IMR-90 (cell line): ENCODE data around the gene CAPN7. TPM values are rescaled to one million over a fixed set of nuclear protein-coding genes. Genes with fewer than 3 reads are reported as not detected.

Experiments
- ATAC-seq: fragments of 200-7000 bp; cut with Tn5 transposase; 2 replicates; pipeline ENCODE4 v1.9.1; 2020; ENCODE audit warnings: low read depth, mild to moderate bottlenecking, moderate library complexity
- BruUV-seq: library from RNA; stranded (reverse); fragments of 400-500 nt; replicated peaks from 2 replicates; lab custom pipeline; 2021; lab: Mats Ljungman, UMichigan
- CTCF ChIA-PET: fragments of 300-600 bp; formaldehyde crosslinking; extraction: SDS; loops from one replicate; lab custom pipeline; 2021; ENCODE audit warnings: antibody characterized with exemption; lab: Yijun Ruan, JAX
- POLR2A ChIA-PET: fragments of 300-600 bp; sonication (Branson Sonifier 250); formaldehyde crosslinking; loops from one replicate; lab custom pipeline; 2022; ENCODE audit warnings: antibody characterized with exemption; ENCODE audit not compliant: unreplicated experiment; lab: Charles Lee
- DNase-seq: peaks from one replicate; pipeline ENCODE4 v3.0.0; 2013
- H2AFZ ChIP-seq: replicated peaks from 2 replicates; pipeline ENCODE3; 2013; ENCODE audit warnings: low read length, mild to moderate bottlenecking; ENCODE audit not compliant: poor library complexity
- H2AK5ac ChIP-seq: 2 replicates; pipeline ENCODE4 v1.6.1; 2013; ENCODE audit warnings: low read depth, low read length, inconsistent platforms
- H2AK9ac ChIP-seq: replicated peaks from 2 replicates; pipeline ENCODE3; 2013; ENCODE audit warnings: mild to moderate bottlenecking, low read depth, low read length, moderate library complexity; ENCODE audit not compliant: poor library complexity
- H2BK120ac ChIP-seq: 2 replicates; pipeline ENCODE4 v1.6.1; 2013; ENCODE audit warnings: low read depth, low read length, inconsistent platforms
- H2BK15ac ChIP-seq: 3 replicates; pipeline ENCODE4 v1.6.1; 2013; ENCODE audit warnings: low read depth, low read length, inconsistent platforms
- H2BK20ac ChIP-seq: 2 replicates; pipeline ENCODE4 v1.6.1; 2013; ENCODE audit warnings: low read depth, mild to moderate bottlenecking, inconsistent platforms, low read length, moderate library complexity
- H2BK5ac ChIP-seq: 2 replicates; pipeline ENCODE4 v1.6.1; 2013; ENCODE audit warnings: mild to moderate bottlenecking, low read depth, low read length, inconsistent platforms; ENCODE audit not compliant: poor library complexity, severe bottlenecking
- H3K14ac ChIP-seq: replicated peaks from 2 replicates; pipeline ENCODE4 v1.6.1; 2013; ENCODE audit warnings: low read depth, low read length, inconsistent platforms
- H3K18ac ChIP-seq: 2 replicates; pipeline ENCODE4 v1.6.1; 2013; ENCODE audit warnings: low read depth, low read length, control low read depth
- H3K23ac ChIP-seq: 2 replicates; pipeline ENCODE4 v1.6.1; 2013; ENCODE audit warnings: low read depth, low read length, inconsistent platforms
- H3K27ac ChIP-seq: 2 replicates; pipeline ENCODE4 v1.5.1; 2013; ENCODE audit warnings: mild to moderate bottlenecking, control low read depth, low read length; ENCODE audit not compliant: insufficient read depth
- H3K27me3 ChIP-seq: 2 replicates; pipeline ENCODE4 v1.6.1; 2013; ENCODE audit warnings: low read length; ENCODE audit not compliant: control insufficient read depth, insufficient read depth
- H3K36me3 ChIP-seq: 2 replicates; pipeline ENCODE4 v1.6.1; 2013; ENCODE audit warnings: low read length, mixed read lengths; ENCODE audit not compliant: control insufficient read depth, insufficient read depth
- H3K4ac ChIP-seq: 2 replicates; pipeline ENCODE4 v1.6.1; 2013; ENCODE audit warnings: low read depth, low read length, inconsistent platforms
- H3K4me1 ChIP-seq: 2 replicates; pipeline ENCODE4 v1.6.1; 2013; ENCODE audit warnings: low read length, mixed read lengths; ENCODE audit not compliant: control insufficient read depth, insufficient read depth
- H3K4me2 ChIP-seq: 2 replicates; pipeline ENCODE4 v1.6.1; 2013; ENCODE audit warnings: low read depth, mild to moderate bottlenecking, control low read depth, low read length, moderate library complexity
- H3K4me3 ChIP-seq: 2 replicates; pipeline ENCODE4 v1.5.1; 2013; ENCODE audit warnings: low read depth, mild to moderate bottlenecking, control low read depth, low read length, moderate library complexity; ENCODE audit not compliant: insufficient read depth
- H3K56ac ChIP-seq: 2 replicates; pipeline ENCODE4 v1.6.1; 2013; ENCODE audit warnings: low read length, inconsistent platforms; ENCODE audit not compliant: insufficient read depth; ENCODE audit errors: extremely low read depth
- H3K79me1 ChIP-seq, 2 experiments: 2 replicates each; pipeline ENCODE4 v1.6.1; 2013; ENCODE audit warnings: low read length in 2 of 2, inconsistent platforms in 1 of 2, low read depth in 1 of 2
- H3K9ac ChIP-seq: 2 replicates; pipeline ENCODE4 v1.6.1; 2013; ENCODE audit warnings: low read depth, low read length, control low read depth
- H3K9me1 ChIP-seq: 2 replicates; pipeline ENCODE4 v1.6.1; 2013; ENCODE audit warnings: low read length, inconsistent platforms; ENCODE audit not compliant: insufficient read depth
- H3K9me3 ChIP-seq: 2 replicates; pipeline ENCODE4 v1.6.1; 2013; ENCODE audit warnings: low read length; ENCODE audit not compliant: control insufficient read depth, insufficient read depth
- H4K20me1 ChIP-seq: 2 replicates; pipeline ENCODE4 v1.6.1; 2013; ENCODE audit warnings: low read length, inconsistent platforms; ENCODE audit not compliant: insufficient read depth
- H4K5ac ChIP-seq: 2 replicates; pipeline ENCODE4 v1.6.1; 2013; ENCODE audit warnings: mild to moderate bottlenecking, low read depth, low read length, control low read depth
- H4K8ac ChIP-seq, 2 experiments: 2 replicates each; pipeline ENCODE4 v1.6.1; 2013; ENCODE audit warnings: low read depth in 2 of 2, low read length in 2 of 2, control low read depth in 1 of 2, inconsistent platforms in 1 of 2
- H4K91ac ChIP-seq: 2 replicates; pipeline ENCODE4 v1.6.1; 2013; ENCODE audit warnings: low read depth, low read length, inconsistent platforms; ENCODE audit not compliant: insufficient read depth
- BHLHE40 ChIP-seq: fragments of 150-350 bp; IDR thresholded peaks from 2 replicates; pipeline ENCODE4 v1.6.1; 2016; ENCODE audit warnings: mild to moderate bottlenecking, low read depth, low read length
- CEBPB ChIP-seq: IDR thresholded peaks from 2 replicates; pipeline ENCODE4 v1.6.1; 2012; ENCODE audit warnings: low read depth, low read length, improper control_type of control experiment
- CHD1 ChIP-seq: IDR thresholded peaks from 2 replicates; pipeline ENCODE4 v1.6.1; 2012; ENCODE audit warnings: low read depth, low read length, improper control_type of control experiment
- CTCF ChIP-seq: conservative IDR thresholded peaks from 2 replicates; pipeline ENCODE4 v1.5.1; 2012; ENCODE audit warnings: mild to moderate bottlenecking, low read depth, low read length, improper control_type of control experiment
- ELK1 ChIP-seq: fragments of 150-350 bp; IDR thresholded peaks from 2 replicates; pipeline ENCODE4 v1.6.1; 2016; ENCODE audit warnings: low read depth, mild to moderate bottlenecking, low read length, moderate library complexity, borderline replicate concordance
- FOS ChIP-seq: fragments of 150-350 bp; IDR thresholded peaks from 2 replicates; pipeline ENCODE4 v1.6.1; 2016; ENCODE audit warnings: low read depth, low read length
- MAFK ChIP-seq: IDR thresholded peaks from 2 replicates; pipeline ENCODE4 v1.6.1; 2012; ENCODE audit warnings: low read depth, low read length, improper control_type of control experiment
- MAZ ChIP-seq: IDR thresholded peaks from 2 replicates; pipeline ENCODE4 v1.6.1; 2012; ENCODE audit warnings: low read depth, mild to moderate bottlenecking, low read length, improper control_type of control experiment, moderate library complexity, borderline replicate concordance
- MXI1 ChIP-seq: IDR thresholded peaks from 2 replicates; pipeline ENCODE4 v1.6.1; 2012; ENCODE audit warnings: low read depth, mild to moderate bottlenecking, low read length, moderate library complexity, borderline replicate concordance
- NFE2L2 ChIP-seq: fragments of 150-350 bp; IDR thresholded peaks from 2 replicates; pipeline ENCODE4 v1.6.1; 2016; ENCODE audit warnings: low read depth, mild to moderate bottlenecking, low read length
- POLR2A ChIP-seq: IDR thresholded peaks from 2 replicates; pipeline ENCODE4 v1.6.1; 2012; ENCODE audit warnings: mild to moderate bottlenecking, low read depth, low read length
- RAD21 ChIP-seq: IDR thresholded peaks from 2 replicates; pipeline ENCODE4 v1.6.1; 2012; ENCODE audit warnings: low read length, improper control_type of control experiment
- RCOR1 ChIP-seq: IDR thresholded peaks from 2 replicates; pipeline ENCODE4 v1.6.1; 2012; ENCODE audit warnings: mild to moderate bottlenecking, low read length, improper control_type of control experiment; ENCODE audit not compliant: insufficient replicate concordance
- RFX5 ChIP-seq: IDR thresholded peaks from 2 replicates; pipeline ENCODE4 v1.8.0; 2012; ENCODE audit warnings: low read depth, mild to moderate bottlenecking, low read length, moderate library complexity
- USF2 ChIP-seq: fragments of 150-350 bp; IDR thresholded peaks from 2 replicates; pipeline ENCODE4 v1.6.1; 2017; ENCODE audit warnings: mild to moderate bottlenecking, antibody characterized with exemption, low read length, low read depth
- WGBS, 2 experiments: methylation state at CpG; one replicate each; pipeline versions ENCODE4 v1.1.5 to v1.1.7; 2013; ENCODE audit warnings: missing lambda C conversion rate in 2 of 2; ENCODE audit not compliant: insufficient read length in 1 of 2; ENCODE audit errors: extremely low coverage in 2 of 2; 5-methylcytosine and 5-hydroxymethylcytosine counted together
- dilution Hi-C: fragments of 300-500 bp; cut with HindIII; formaldehyde crosslinking; loops from one replicate; pipeline ENCODE4 v1.14.3; 2018; ENCODE audit warnings: low sequenced_read_pairs; ENCODE audit not compliant: unreplicated experiment
- in situ Hi-C: fragments of 300-500 bp; cut with MboI; formaldehyde crosslinking; loops from 3 replicates; pipeline ENCODE4 v1.14.3; 2019; ENCODE audit warnings: low sequenced_read_pairs, inconsistent platforms, mixed read lengths
- intact Hi-C: fragments of 100-400 bp; cut with micrococcal nuclease; formaldehyde crosslinking; loops from 2 replicates; pipeline ENCODE4 v1.10.0; 2022
- polyA plus RNA-seq, 3 experiments: library from polyadenylated mRNA; depleted of rRNA; stranded (reverse); fragments of >200 nt; gene quantifications; 2 replicates each; pipeline ENCODE4 v1.2.3, GENCODE V29; 2012; ENCODE audit warnings: low replicate concordance in 1 of 3
- total RNA-seq: library from RNA; depleted of rRNA; stranded (reverse); fragments of >200 nt; gene quantifications from 2 replicates; pipeline ENCODE4 v1.2.3, GENCODE V29; 2012

The CAPN7 gene
- total and polyA plus RNA-seq, 2 of the 4 experiments (the other 2 are of a cell fraction) = 14.5 to 21.3 TPM

- Histone ChIP-seq H2BK15ac (no peak overlapping the region), H3K4ac (no peak overlapping the region), H2AFZ (no peak overlapping the region), H2AK5ac (no peak overlapping the region), H3K14ac (no peak overlapping the region), H3K27ac (no peak overlapping the region), H4K5ac (no peak overlapping the region), H4K8ac (no peak overlapping the region), H4K20me1 (no peaks in the 10 kb centered on the region), H3K4me3 (no peak overlapping the region), H3K56ac (no peak overlapping the region), H3K18ac (no peak overlapping the region), H3K23ac (no peak overlapping the region), H2BK20ac (no peak overlapping the region), H3K9ac (no peak overlapping the region), H3K4me1 (no peaks in the 10 kb centered on the region), H2BK5ac (no peak overlapping the region), H3K9me3 (no peaks in the 10 kb centered on the region), H2AK9ac (no peak overlapping the region), H3K36me3 (no peaks in the 10 kb centered on the region), H3K9me1 (no peaks in the 10 kb centered on the region), H3K79me1 (no peaks in the 10 kb centered on the region), H2BK120ac (no peak overlapping the region), H3K27me3 (peaks cover 20% of the 10 kb centered on the region), H4K91ac (no peak overlapping the region), H3K4me2 (no peak overlapping the region)
- no CpG with 5 or more reads among the region's 2 CpGs for WGBS, 2 experiments
- in situ Hi-C loops (no loop called here), dilution Hi-C loops (no loop called here), intact Hi-C loops (no loop called here)
- CTCF ChIA-PET = interaction anchor here (0.9 to 1.3 kb wide), 2 partner anchors 17 to 20 kb away, joined by 3 to 4 read pairs; no protein-coding TSS in a partner anchor
- no peak for TF ChIP-seq MAFK
- TF ChIP-seq RCOR1 = no peak
- no peak for TF ChIP-seq POLR2A
- no peak for TF ChIP-seq BHLHE40
- TF ChIP-seq USF2 = no peak
- no peak for TF ChIP-seq CEBPB
- TF ChIP-seq RFX5 = no peak
- TF ChIP-seq MXI1 = no peak
- no peak for TF ChIP-seq NFE2L2
- TF ChIP-seq FOS = no peak
- TF ChIP-seq CTCF = no peak
- TF ChIP-seq MAZ = no peak
- no peak for TF ChIP-seq RAD21
- no peak for TF ChIP-seq CHD1
- no peak for TF ChIP-seq ELK1
- POLR2A ChIA-PET = no interaction called here
- no TSS peak for BruUV-seq
- no peak for ATAC-seq
- no peak for DNase-seq
Measured at GRCh38 chr3:15183011-15183410, 23.0 kb upstream of the CAPN7 start.
